Measurements from ENCODE around the gene DOC2A. TPM values are rescaled to one million over a fixed set of nuclear protein-coding genes. Genes with fewer than 3 reads are reported as not detected.

Gene DOC2A
- total and polyA plus RNA-seq, 10 of the 15 experiments (the other 5 are each of a cell fraction or from before 2014, with no cell fraction given) = 0.06 to 0.17 (median 0.12) TPM; not detected in 6

- TF ChIP-seq GATAD2B (conservative IDR thresholded peaks at IDR 0.05; ENCODE audit: low read depth) = peak; percentile 58; the same call in 1 of the 2 replicates
- TF ChIP-seq NKRF (conservative IDR thresholded peaks at IDR 0.05) = peak; percentile 58
- TF ChIP-seq, protein P1, sequence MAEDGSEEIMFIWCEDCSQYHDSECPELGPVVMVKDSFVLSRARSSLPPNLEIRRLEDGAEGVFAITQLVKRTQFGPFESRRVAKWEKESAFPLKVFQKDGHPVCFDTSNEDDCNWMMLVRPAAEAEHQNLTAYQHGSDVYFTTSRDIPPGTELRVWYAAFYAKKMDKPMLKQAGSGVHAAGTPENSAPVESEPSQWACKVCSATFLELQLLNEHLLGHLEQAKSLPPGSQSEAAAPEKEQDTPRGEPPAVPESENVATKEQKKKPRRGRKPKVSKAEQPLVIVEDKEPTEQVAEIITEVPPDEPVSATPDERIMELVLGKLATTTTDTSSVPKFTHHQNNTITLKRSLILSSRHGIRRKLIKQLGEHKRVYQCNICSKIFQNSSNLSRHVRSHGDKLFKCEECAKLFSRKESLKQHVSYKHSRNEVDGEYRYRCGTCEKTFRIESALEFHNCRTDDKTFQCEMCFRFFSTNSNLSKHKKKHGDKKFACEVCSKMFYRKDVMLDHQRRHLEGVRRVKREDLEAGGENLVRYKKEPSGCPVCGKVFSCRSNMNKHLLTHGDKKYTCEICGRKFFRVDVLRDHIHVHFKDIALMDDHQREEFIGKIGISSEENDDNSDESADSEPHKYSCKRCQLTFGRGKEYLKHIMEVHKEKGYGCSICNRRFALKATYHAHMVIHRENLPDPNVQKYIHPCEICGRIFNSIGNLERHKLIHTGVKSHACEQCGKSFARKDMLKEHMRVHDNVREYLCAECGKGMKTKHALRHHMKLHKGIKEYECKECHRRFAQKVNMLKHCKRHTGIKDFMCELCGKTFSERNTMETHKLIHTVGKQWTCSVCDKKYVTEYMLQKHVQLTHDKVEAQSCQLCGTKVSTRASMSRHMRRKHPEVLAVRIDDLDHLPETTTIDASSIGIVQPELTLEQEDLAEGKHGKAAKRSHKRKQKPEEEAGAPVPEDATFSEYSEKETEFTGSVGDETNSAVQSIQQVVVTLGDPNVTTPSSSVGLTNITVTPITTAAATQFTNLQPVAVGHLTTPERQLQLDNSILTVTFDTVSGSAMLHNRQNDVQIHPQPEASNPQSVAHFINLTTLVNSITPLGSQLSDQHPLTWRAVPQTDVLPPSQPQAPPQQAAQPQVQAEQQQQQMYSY (CRISPR knock-in tag; IDR thresholded peaks at IDR 0.05) = no peak
- TF ChIP-seq TCF3 (IDR thresholded peaks at IDR 0.05; ENCODE audit: borderline replicate concordance, insufficient read depth, low read depth, low read length) = no peak
- no peak for TF ChIP-seq LARP7 (IDR thresholded peaks at IDR 0.05)
- no peak for TF ChIP-seq FOXK2 (IDR thresholded peaks at IDR 0.05)
- TF ChIP-seq CREB1 (IDR thresholded peaks at IDR 0.05; ENCODE audit: low read depth) = no peak
- peak in 1 of 2 experiments; percentile 66; a peak in 2 of 4 replicates for TF ChIP-seq BHLHE40 (IDR thresholded peaks at IDR 0.05; ENCODE audit: borderline replicate concordance in 1 of 2, low read depth in 2 of 2, low read length in 1 of 2)
- TF ChIP-seq ESRRA (IDR thresholded peaks at IDR 0.05; ENCODE audit: low read length) = no peak
- TF ChIP-seq, protein P2, sequence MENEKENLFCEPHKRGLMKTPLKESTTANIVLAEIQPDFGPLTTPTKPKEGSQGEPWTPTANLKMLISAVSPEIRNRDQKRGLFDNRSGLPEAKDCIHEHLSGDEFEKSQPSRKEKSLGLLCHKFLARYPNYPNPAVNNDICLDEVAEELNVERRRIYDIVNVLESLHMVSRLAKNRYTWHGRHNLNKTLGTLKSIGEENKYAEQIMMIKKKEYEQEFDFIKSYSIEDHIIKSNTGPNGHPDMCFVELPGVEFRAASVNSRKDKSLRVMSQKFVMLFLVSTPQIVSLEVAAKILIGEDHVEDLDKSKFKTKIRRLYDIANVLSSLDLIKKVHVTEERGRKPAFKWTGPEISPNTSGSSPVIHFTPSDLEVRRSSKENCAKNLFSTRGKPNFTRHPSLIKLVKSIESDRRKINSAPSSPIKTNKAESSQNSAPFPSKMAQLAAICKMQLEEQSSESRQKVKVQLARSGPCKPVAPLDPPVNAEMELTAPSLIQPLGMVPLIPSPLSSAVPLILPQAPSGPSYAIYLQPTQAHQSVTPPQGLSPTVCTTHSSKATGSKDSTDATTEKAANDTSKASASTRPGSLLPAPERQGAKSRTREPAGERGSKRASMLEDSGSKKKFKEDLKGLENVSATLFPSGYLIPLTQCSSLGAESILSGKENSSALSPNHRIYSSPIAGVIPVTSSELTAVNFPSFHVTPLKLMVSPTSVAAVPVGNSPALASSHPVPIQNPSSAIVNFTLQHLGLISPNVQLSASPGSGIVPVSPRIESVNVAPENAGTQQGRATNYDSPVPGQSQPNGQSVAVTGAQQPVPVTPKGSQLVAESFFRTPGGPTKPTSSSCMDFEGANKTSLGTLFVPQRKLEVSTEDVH (IDR thresholded peaks at IDR 0.05; ENCODE audit: low read depth, partially characterized antibody) = peak; percentile 90
- TF ChIP-seq CHD2 (IDR thresholded peaks at IDR 0.05; ENCODE audit: borderline replicate concordance, low read depth, low read length) = no peak
- TF ChIP-seq, protein P3, sequence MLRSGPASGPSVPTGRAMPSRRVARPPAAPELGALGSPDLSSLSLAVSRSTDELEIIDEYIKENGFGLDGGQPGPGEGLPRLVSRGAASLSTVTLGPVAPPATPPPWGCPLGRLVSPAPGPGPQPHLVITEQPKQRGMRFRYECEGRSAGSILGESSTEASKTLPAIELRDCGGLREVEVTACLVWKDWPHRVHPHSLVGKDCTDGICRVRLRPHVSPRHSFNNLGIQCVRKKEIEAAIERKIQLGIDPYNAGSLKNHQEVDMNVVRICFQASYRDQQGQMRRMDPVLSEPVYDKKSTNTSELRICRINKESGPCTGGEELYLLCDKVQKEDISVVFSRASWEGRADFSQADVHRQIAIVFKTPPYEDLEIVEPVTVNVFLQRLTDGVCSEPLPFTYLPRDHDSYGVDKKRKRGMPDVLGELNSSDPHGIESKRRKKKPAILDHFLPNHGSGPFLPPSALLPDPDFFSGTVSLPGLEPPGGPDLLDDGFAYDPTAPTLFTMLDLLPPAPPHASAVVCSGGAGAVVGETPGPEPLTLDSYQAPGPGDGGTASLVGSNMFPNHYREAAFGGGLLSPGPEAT (IDR thresholded peaks at IDR 0.05; ENCODE audit: low read depth) = peak; percentile 82
- TF ChIP-seq KDM1A (IDR thresholded peaks at IDR 0.05; ENCODE audit: borderline replicate concordance) = no peak
- TF ChIP-seq TBL1XR1 (IDR thresholded peaks at IDR 0.05; ENCODE audit: low read depth, low read length) = no peak
- TF ChIP-seq POLR2A (IDR thresholded peaks at IDR 0.05; ENCODE audit: low read depth, low read length) = peak; percentile 85
- TF ChIP-seq TAF1 (IDR thresholded peaks at IDR 0.05; ENCODE audit: borderline replicate concordance, low read depth, low read length) = 0 out of 2 replicates have a peak, but pooled peaks have one; percentile 24
- TF ChIP-seq SMC3 (IDR thresholded peaks at IDR 0.05; ENCODE audit: borderline replicate concordance, low read length) = no peak
- no peak for TF ChIP-seq NR2C1 (IDR thresholded peaks at IDR 0.05)
- TF ChIP-seq SUPT20H (IDR thresholded peaks at IDR 0.05; ENCODE audit: borderline replicate concordance, control insufficient read depth, low read depth, low read length) = no peak
- 0 out of 2 replicates have a peak, but pooled peaks have one; percentile 13 for TF ChIP-seq TCF12 (IDR thresholded peaks at IDR 0.05; ENCODE audit: low read depth, low read length)
These were observed 37.2 kb downstream of the DOC2A start, which contains the start of gene TAOK2 (continued) for GRCh38 chr16:29973384-29974246.

All from GM12878 (cell line).